Hindlimb muscle (tissue), 1 donor: ENCODE data around the gene ACAP2. TPM values are rescaled to one million over a fixed set of nuclear protein-coding genes. Genes with fewer than 3 reads are reported as not detected.
A peak's percentile ranks its signal among the peaks of the same experiment; 100 is the strongest.
"Not testable (repeated sequence)": the region's sequence is repeated elsewhere in the genome, so short reads cannot be mapped to it uniquely, and the experiment has no call there.

ENCODE experiments used
- DNase-seq: peaks from one replicate; pipeline ENCODE4 v3.0.0-alpha.2; 2013
- polyA plus RNA-seq: library from polyadenylated mRNA; unstranded; fragments of 120-200 nt; gene quantifications from one replicate; pipeline ENCODE4 v1.2.1, GENCODE V29; 2013; ENCODE audit not compliant: insufficient read length

ACAP2 gene
- polyA plus RNA-seq, 1 donor, result 19.4 TPM

GRCh38 chr3:195386739-195387138 is 56.1 kb downstream of the ACAP2 start:
- no peak for DNase-seq

DNA sequence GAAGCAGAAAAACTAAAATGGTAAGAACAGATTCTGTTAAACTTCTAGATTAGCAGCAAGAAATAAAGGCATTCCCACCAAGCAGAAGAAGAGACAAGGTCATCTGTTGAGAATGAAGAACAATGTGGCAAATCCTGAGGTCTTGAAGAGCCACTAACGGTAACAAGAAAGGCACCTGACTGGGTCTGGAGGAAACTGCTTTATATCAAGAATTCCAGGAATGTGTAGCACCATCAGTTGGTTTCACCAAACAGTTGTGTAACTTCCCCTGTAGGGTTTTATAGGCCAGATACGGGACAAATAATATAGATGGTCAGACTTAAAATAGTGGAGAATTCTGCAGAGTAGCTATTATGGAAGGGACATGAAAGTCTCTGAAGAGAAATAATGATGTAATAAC is 57.3 kb downstream of the ACAP2 start:
- DNase-seq, result no peak

DNA sequence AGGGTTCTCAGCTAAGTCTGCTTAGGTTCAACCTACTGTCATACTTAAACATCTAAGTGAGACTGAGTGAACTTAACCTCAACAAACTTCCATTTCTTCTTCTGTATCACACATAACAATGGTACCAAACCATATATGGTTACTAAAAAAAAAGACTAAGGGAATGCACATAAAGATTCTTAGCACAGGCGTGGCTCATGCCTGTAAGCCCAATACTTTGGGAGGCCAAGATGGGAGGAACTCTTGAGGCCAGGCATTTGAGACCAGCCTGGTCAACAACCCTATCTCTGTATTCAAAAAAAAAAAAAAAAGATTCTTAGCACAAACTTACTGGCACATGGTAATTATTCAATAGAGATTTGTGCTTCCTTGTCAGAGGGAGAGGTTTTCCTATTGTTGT is 57.9 kb downstream of the ACAP2 start:
- no peak for DNase-seq

DNA sequence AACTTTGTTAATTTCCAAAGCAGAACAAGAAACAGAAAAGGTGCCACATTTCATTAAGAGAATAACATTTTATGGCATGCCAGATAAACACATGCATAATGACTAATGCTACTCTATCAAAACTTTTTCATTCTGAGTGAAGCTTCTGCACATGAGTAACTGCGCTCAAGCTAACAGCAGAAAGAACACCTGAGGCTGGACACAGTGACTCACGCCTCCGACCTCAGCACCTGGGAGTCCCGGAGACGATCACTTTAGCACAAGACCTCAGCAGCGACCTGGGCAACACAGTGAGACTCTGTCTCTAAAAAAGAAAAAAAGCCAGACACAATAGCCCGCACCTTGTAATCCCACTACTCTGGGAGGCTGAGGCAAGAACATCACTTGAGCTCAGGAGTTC is 70.6 kb downstream of the ACAP2 start:
- no peak for DNase-seq

- DNase-seq, result no peak
Measured at GRCh38 chr3:195366200-195366925, 76.5 kb downstream of the ACAP2 start.

- no peak for DNase-seq
Measured at GRCh38 chr3:195365371-195365770, 77.4 kb downstream of the ACAP2 start.

- DNase-seq, result not testable (repeated sequence)
Measured at GRCh38 chr3:195357797-195358196, 85.0 kb downstream of the ACAP2 start.

- no peak for DNase-seq
Measured at GRCh38 chr3:195356151-195357086, 86.4 kb downstream of the ACAP2 start.

GRCh38 chr3:195354009-195354408 is 88.8 kb downstream of the ACAP2 start:
- DNase-seq, result not testable (repeated sequence)

- no peak for DNase-seq
Measured at GRCh38 chr3:195352895-195353488, 89.8 kb downstream of the ACAP2 start.

DNA sequence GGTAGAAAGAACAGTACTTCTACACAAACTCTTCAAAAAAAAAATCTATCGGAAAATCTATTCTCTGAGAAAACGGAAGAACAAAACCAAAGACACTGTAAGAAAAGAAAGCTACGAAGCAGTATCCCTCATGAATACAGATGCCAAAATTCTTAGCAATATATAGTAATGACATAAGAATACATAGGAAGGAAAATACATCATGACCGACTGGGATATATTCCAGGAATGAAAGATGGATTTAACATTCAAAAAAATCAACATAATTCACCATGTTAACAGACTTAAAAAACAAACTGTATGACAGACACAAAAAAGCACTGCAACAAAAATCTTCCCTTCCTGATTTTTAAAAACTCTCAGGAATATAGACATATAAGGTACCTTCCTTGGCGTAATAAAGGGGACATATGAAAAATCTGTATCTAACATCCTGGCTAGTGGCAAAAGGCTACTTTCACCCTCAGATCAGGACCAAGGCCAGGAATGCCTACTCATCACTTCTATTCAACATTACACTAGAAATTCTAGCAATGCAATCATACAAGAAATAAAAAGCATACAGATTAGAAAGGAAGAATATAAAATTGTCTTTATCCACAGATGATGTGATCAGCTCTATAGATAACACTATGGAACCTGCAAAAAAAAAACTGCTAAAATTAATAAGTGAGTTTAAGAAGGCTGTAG is 94.2 kb downstream of the ACAP2 start:
- DNase-seq, result peak; percentile 69

DNA sequence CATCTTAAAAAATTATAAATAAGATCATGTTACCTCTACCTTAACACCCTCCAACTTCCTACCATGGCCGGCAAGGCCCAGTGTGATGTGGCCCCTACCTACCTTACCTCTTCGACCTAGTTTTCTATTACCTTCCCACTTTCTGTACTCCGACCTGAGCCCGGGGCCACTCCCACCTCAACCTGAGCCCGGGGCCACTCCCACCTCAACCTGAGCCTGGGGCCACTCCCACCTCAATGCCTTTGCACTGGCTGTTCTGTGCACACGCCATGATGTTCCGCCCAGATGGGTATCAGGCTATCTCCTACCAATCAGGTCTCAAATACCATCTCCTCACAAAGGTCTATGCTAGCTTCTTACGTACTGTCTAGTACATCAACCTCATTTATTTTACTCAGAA is 105.1 kb downstream of the ACAP2 start:
- no peak for DNase-seq

DNA sequence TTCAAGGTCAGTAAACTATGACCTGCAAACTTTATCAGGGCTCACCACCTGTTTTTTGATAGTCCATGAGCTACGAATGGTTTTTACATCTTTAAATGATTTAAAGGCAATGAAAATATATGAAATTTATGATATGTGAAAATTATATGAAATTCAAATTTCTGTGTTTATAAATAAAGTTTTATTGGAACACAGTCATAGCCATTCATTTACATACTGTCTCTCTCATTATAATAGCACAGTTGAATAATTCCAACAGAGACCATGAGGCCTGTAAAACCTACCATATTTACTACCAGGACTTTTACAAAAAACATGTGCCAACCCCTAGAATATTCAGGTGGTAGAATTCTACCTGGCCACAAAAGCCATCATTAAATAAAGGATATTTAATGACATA is 107.9 kb downstream of the ACAP2 start:
- no peak for DNase-seq

DNA sequence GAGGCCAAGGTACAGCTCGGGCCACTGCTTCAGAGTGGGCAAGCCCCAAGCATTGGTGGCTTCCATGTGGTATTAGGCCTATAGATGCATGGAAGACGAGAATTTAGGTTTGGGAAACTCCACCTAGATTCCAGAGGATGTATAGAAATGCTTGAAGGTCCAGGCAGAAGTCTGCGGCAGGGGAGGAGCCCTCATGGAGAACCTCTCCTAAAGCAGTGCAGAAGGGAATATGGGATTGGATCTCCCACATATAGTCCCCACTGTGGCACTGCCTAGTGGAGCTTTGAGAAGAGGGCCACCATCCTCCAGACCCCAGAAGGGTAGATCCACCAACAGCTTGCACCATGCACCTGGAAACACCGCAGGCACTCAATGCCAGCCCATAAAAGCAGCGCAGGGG is 123.8 kb downstream of the ACAP2 start:
- DNase-seq, result no peak

DNA sequence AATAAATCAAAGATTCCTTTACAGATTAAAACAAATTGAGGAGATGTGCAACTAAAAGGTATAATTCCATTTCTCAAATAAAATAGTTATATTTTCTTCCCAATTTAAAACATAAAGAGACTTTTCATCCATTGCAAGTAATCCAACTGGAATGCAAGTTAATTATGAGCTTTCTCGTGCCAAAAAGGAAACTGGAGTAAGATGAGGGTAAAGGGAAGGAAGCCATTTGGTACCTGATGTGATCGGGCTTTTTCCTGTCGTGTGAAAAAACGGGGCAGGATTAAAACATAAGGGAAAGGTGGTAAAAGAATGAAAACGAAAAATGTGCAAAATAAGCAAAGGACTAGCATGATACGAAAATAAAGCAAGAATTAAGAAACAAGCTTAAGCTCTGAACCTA is 130.1 kb downstream of the ACAP2 start:
- DNase-seq, result no peak

DNA sequence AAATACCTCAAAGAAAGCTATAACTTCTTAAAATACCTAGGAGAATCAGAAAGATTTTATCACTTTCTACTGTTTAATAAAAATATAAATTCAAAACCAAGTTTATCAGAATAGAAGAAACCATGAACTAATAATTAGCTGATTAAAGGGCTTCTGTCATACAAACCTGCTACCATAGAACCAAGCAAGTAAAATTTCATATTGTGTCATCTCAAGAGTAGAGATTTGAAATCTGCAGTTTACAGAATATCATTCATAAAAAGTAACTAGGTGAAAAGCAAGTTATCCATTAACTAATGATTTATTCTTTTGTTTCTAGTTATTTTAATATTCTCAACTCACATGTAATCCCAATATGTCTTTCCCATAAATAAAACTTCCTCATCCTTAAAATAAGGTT is 135.1 kb downstream of the ACAP2 start:
- DNase-seq, result no peak

DNA sequence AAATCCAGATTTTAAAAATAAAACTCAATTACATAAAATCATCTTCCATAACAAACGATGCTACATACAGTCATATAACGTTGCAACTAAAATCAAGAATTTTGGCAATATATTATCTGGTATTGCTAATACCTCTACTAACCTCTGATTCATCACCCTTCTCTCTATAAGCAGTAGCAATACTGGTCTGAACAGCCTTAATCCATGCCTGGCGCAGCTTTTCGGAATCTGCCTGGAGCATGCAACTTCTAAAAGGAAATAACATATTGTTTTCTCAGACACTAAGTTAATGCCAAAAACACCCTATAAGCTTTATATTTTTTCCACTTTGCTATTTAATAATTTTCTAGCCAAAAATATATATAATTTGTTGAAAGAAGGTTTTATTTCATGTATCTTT is 136.5 kb downstream of the ACAP2 start:
- DNase-seq, result peak; percentile 34

- DNase-seq, result no peak
Measured at GRCh38 chr3:195302431-195302830, 140.4 kb downstream of the ACAP2 start.

- no peak for DNase-seq
Measured at GRCh38 chr3:195297446-195297845, 145.4 kb downstream of the ACAP2 start.

DNA sequence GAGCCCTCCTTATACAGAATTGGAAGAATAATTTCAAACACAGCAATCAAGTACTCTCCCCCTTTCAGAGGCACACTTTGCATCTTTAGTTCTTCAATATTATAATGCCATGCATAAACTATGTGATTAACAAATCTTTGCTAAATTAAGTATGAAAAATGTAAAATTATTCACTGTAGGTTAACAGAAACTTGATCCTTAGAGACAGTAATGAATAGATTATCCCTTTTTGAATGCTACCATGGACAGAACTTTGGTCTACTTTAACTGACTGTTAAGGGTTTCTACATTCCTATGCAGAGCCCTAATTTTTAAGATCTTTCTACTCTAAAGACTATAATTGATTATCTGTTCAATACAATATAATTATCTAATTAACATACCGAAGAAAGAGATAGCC is 146.2 kb downstream of the ACAP2 start:
- no peak for DNase-seq

DNA sequence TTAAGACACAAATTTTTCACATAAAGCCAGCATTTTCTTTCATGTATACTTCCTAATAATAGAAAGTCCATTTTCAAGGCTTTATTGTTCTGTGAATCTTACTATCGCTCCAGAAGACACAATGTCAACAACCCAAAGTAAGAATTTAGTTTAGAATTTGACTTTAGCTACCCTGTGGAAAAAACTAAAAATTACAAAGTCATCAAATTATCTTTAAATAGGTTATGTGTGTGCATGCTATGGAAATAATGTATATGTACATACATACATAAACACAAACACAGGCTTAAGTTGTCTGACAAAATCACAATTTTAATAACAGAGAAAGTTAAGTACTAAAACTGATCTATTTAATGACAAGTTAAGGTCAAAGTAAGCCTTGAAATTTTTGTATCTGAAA is 151.7 kb downstream of the ACAP2 start:
- DNase-seq, result no peak

DNA sequence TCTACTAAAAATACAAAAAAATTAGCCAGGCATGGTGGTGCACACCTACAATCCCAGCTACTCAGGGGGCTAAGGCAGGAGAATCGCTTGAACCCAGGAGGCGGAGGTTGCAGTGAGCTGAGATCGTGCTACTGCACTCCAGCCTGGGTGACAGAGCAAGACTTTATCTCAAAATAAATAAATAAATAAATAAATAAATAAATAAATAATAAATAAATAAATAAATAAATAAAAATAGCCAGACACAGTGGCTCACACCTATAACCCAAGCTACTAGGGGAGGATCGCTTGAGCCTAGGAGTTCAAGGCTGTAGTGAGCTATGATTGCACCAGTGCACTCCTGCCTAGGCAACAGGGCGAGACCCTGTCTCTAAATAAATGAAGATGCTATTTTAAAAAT is 152.2 kb downstream of the ACAP2 start:
- DNase-seq, result not testable (repeated sequence)
